DOHH2 (cell line): Measurements from ENCODE around the gene UBFD1.
A peak's percentile ranks its signal among the peaks of the same experiment; 100 is the strongest.

Experiments
- H3F3A ChIP-seq: fragments of 200-600 bp; sonication (generic), shearing (Covaris generic); 2 replicates; pipeline ENCODE4 v1.6.0; 2016; ENCODE audit warnings: antibody characterized with exemption, mild to moderate bottlenecking; ENCODE audit not compliant: control insufficient read depth, insufficient read depth
- H3K27ac ChIP-seq: fragments of 200-600 bp; sonication (generic); 2 replicates; pipeline ENCODE4 v1.5.1; 2014; ENCODE audit warnings: low read depth, mild to moderate bottlenecking, low read length, moderate library complexity
- H3K27me3 ChIP-seq: fragments of 200-600 bp; sonication (generic); 2 replicates; pipeline ENCODE4 v1.6.1; 2014; ENCODE audit warnings: mild to moderate bottlenecking, low read length, mixed read lengths; ENCODE audit not compliant: control insufficient read depth
- H3K36me3 ChIP-seq: fragments of 200-600 bp; sonication (generic); 2 replicates; pipeline ENCODE4 v1.6.1; 2014; ENCODE audit warnings: mild to moderate bottlenecking, low read length, moderate library complexity, mixed read lengths; ENCODE audit not compliant: control insufficient read depth
- H3K4me1 ChIP-seq: fragments of 200-600 bp; sonication (generic); 2 replicates; pipeline ENCODE4 v1.6.1; 2014; ENCODE audit warnings: mild to moderate bottlenecking, low read length, mixed read lengths; ENCODE audit not compliant: control insufficient read depth
- H3K4me2 ChIP-seq: fragments of 200-600 bp; sonication (generic); 2 replicates; pipeline ENCODE4 v1.6.0; 2014; ENCODE audit warnings: mild to moderate bottlenecking, low read length, moderate library complexity
- H3K4me3 ChIP-seq: fragments of 200-600 bp; sonication (generic); 2 replicates; pipeline ENCODE4 v1.5.1; 2014; ENCODE audit warnings: mild to moderate bottlenecking, low read length, mixed read lengths
- H3K79me2 ChIP-seq: fragments of 200-600 bp; sonication (generic); 2 replicates; pipeline ENCODE4 v1.6.1; 2014; ENCODE audit warnings: mild to moderate bottlenecking, low read length, mixed read lengths; ENCODE audit not compliant: control insufficient read depth
- H3K9me2 ChIP-seq: fragments of 200-600 bp; sonication (generic); replicated peaks from 2 replicates; pipeline ENCODE4 v1.6.1; 2014; ENCODE audit warnings: mild to moderate bottlenecking, low read length, mixed read lengths; ENCODE audit not compliant: control insufficient read depth
- H3K9me3 ChIP-seq: fragments of 200-600 bp; sonication (generic); 2 replicates; pipeline ENCODE4 v1.6.1; 2014; ENCODE audit warnings: antibody characterized with exemption, low read length, mixed read lengths; ENCODE audit not compliant: control insufficient read depth, insufficient read depth
- H4K20me1 ChIP-seq: fragments of 200-600 bp; sonication (generic); 2 replicates; pipeline ENCODE4 v1.6.0; 2014; ENCODE audit warnings: low read depth, mild to moderate bottlenecking, antibody characterized with exemption, low read length, moderate library complexity; ENCODE audit not compliant: control insufficient read depth, insufficient read depth
- EZH2phosphoT487 ChIP-seq: fragments of 200-600 bp; sonication (generic); IDR thresholded peaks from 2 replicates; pipeline ENCODE4 v1.6.1; 2017; ENCODE audit warnings: borderline replicate concordance, mild to moderate bottlenecking, antibody characterized with exemption, low read length, moderate library complexity, mixed read lengths
- TF ChIP-seq, protein P1 (sequence below): fragments of 200-600 bp; sonication (generic); IDR thresholded peaks from one replicate; pipeline ENCODE4 v1.5.1; 2014; ENCODE audit warnings: antibody characterized with exemption, mild to moderate bottlenecking, low read depth, low read length; ENCODE audit not compliant: poor library complexity, severe bottlenecking

Gene UBFD1, protein sequence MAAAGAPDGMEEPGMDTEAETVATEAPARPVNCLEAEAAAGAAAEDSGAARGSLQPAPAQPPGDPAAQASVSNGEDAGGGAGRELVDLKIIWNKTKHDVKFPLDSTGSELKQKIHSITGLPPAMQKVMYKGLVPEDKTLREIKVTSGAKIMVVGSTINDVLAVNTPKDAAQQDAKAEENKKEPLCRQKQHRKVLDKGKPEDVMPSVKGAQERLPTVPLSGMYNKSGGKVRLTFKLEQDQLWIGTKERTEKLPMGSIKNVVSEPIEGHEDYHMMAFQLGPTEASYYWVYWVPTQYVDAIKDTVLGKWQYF

DNA sequence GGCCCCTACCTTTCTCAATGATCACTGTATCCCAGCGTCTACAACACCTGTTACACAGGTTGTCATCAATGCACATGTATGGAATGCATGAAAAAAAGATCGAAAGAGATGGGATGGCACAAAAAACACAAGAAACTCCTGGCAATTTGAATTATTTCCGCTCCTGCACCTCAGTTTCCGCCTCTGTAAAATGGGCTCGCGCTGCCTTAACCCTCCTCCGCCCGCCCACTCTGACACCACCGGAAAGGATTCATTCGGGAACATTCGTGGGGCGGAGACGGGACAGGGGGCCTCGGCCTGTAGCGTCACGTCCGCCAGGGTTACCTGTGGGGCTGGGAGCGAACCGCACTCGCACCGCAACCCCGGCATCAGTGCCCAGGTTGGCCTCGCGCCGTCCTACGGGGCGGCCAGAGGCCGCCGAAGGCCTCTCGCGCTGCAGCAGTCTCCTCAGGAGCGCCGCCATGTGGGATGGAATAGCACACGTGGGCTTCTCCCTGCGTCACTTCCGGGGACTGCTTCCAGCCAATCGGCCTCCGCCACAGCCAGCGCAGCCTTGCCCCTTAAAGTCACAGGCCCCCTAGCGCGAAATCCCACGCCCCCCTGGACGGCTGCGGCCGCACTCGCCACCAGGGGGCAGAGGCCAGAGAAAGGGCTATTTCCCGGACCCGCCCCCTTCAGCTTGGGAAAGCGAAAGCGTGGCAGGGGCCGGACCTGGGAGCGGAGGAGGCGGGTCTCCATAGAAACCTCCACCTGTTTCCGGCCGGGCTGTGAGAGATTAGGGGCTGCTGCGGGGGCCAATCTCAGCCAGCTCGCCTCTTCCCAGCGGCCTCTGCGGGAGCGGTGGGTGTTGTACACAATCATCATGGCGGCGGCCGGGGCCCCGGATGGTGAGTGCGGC lies at the start of gene UBFD1, which contains the start of gene EARS2:
UBFD1 (plus strand) TSS at position 847 of the 898 bp plus-strand sequence; CDS start at position 863, 16 bp downstream.
EARS2 (minus strand) TSS at position 470 of the 898 bp plus-strand sequence; CDS start at position 463, 7 bp downstream.
- H3K27ac ChIP-seq: peak within 1 kb of the TSS; percentile 48
- H3K27me3 ChIP-seq: no peaks in the 10 kb centered on the region
- H3K4me3 ChIP-seq: peak within 1 kb of the TSS; percentile 95
- H3K79me2 ChIP-seq: peaks cover 79% of the 10 kb centered on the region
- H3K9me3 ChIP-seq: no peaks in the 10 kb centered on the region
- H4K20me1 ChIP-seq: no peaks in the 10 kb centered on the region
- peaks cover 20% of the 10 kb centered on the region for H3F3A ChIP-seq
- TF ChIP-seq EZH2phosphoT487: no peak
- TF ChIP-seq, protein P1, sequence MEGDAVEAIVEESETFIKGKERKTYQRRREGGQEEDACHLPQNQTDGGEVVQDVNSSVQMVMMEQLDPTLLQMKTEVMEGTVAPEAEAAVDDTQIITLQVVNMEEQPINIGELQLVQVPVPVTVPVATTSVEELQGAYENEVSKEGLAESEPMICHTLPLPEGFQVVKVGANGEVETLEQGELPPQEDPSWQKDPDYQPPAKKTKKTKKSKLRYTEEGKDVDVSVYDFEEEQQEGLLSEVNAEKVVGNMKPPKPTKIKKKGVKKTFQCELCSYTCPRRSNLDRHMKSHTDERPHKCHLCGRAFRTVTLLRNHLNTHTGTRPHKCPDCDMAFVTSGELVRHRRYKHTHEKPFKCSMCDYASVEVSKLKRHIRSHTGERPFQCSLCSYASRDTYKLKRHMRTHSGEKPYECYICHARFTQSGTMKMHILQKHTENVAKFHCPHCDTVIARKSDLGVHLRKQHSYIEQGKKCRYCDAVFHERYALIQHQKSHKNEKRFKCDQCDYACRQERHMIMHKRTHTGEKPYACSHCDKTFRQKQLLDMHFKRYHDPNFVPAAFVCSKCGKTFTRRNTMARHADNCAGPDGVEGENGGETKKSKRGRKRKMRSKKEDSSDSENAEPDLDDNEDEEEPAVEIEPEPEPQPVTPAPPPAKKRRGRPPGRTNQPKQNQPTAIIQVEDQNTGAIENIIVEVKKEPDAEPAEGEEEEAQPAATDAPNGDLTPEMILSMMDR: peak; percentile 85
- H3K9me2 ChIP-seq: no peaks in the 10 kb centered on the region
- H3K4me2 ChIP-seq: peak within 1 kb of the TSS; percentile 94
- peaks cover 48% of the 10 kb centered on the region for H3K36me3 ChIP-seq
- peaks cover 38% of the 10 kb centered on the region for H3K4me1 ChIP-seq

DNA sequence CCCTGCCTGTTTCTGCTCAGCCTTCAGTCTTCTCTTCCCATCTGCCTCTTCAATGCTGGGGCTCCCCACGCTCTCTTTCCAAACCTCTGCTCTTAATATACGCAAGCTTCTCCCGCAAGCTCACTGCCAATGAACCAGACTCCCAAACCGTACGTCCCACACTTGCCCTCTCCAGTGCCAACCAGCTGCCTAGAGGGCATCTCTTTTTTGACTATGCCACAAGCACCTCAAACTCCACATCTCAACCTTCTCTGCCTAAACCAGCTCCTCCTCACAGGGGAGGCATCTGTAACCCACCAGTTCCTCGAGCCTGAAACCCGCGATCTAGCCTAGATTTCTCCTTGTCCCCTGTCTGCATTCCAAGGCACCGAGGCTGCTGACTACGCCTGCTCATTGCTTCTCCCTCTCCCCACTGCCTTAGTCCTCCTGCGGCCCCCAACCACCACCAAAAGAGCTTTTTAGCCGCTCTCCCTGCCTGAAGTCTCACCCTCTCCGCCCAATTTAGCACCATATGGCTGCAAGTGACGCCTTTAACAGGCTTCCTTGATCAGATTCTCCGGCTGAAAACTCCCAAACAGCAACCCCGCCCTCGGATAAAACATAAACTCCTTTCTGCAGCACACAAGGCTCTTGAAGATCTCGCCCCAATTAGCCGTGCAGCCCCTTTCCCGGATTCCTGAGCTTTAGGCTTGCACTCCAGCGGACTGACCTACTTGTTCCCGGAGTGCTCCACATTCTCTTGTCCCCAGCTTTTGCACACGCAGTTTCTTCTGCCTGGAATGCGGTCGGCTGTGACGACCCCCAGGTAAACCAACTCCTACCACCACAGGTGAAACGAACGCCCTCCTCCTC lies 48.7 kb upstream of the UBFD1 start:
- Histone ChIP-seq H4K20me1 (peaks cover 42% of the 10 kb centered on the region), H3K4me2 (peak overlapping the region; percentile 100), H3K27me3 (no peaks in the 10 kb centered on the region; the same call in 1 of the 2 replicates), H3K27ac (peak overlapping the region; percentile 100), H3K9me2 (no peaks in the 10 kb centered on the region), H3K36me3 (peaks cover 65% of the 10 kb centered on the region), H3K79me2 (peaks cover 78% of the 10 kb centered on the region), H3K4me3 (peak overlapping the region; percentile 88), H3K9me3 (no peaks in the 10 kb centered on the region), H3K4me1 (peaks cover 68% of the 10 kb centered on the region), H3F3A (peaks cover 44% of the 10 kb centered on the region)
- TF ChIP-seq EZH2phosphoT487: no peak
- TF ChIP-seq, protein P1: no peak

DNA sequence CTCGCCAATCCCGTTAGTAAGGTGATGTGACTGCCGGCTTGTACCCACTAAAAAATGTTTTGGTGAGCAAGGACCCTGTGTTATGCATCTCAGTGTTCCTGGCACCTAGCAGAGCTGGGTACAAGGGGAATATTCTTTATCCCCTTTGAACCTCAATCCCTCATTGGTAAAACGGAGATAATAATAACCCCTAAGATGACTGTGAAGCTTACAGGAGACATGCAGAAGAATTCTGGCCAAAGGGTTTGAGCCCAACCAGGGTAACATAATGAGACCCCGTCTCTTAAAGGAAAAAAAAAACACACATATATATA lies 48.1 kb upstream of the UBFD1 start:
- peak overlapping the region; percentile 100 for H3K27ac ChIP-seq
- H3K4me2 ChIP-seq: peak overlapping the region; percentile 100
- H3F3A ChIP-seq: peaks cover 49% of the 10 kb centered on the region
- TF ChIP-seq, protein P1: no peak
- TF ChIP-seq EZH2phosphoT487: no peak
- H3K9me2 ChIP-seq: no peaks in the 10 kb centered on the region
- peaks cover 68% of the 10 kb centered on the region for H3K4me1 ChIP-seq
- H3K27me3 ChIP-seq: no peaks in the 10 kb centered on the region; the same call in 1 of the 2 replicates
- H3K9me3 ChIP-seq: no peaks in the 10 kb centered on the region
- H3K4me3 ChIP-seq: peak overlapping the region; percentile 88
- peaks cover 73% of the 10 kb centered on the region for H3K79me2 ChIP-seq
- H3K36me3 ChIP-seq: peaks cover 60% of the 10 kb centered on the region
- peaks cover 36% of the 10 kb centered on the region for H4K20me1 ChIP-seq
